GM12872 (cell line): ENCODE data around the gene DUSP15.

ENCODE experiments used
- TF ChIP-seq, protein P1 (sequence below): IDR thresholded peaks from 3 replicates; pipeline ENCODE4 v1.5.1; 2011; ENCODE audit warnings: low read depth, mild to moderate bottlenecking, low read length, moderate library complexity; ENCODE audit not compliant: insufficient read depth

DUSP15 gene

DNA sequence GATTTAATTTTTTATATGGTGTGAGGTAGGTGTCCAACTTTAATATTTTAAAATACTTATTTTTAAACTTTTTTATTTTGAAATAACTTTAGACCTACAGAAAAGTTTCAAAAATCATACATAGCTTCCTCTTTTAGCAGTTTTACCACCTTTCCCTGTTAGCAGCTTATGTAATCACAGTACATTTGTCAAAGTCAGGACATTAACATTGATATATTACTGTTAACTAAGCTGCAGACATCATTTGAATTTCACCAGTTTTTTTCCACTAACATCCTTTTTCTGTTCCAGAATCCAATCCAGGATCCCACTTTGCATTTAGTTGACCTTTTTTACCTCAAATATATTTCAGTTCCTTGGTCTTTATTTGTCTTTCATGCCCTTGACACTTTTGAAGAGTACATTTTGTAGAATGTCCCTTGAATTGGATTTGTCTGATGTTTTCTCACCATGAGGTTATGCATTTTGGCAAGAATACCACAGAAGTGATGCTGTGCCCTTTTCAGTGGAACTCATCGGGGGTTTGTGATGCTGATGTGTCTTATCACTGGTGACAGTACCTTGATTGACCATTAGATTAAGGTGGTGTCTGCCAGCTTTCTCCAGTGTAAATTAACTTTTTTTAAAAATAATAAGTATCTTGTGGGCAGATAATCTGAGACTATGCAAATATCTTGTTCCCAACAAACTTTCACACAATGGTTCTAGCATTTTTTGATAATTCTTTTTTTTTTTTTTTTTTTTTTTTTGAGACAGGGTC lies 33.5 kb upstream of the DUSP15 start:
- TF ChIP-seq, protein P1, sequence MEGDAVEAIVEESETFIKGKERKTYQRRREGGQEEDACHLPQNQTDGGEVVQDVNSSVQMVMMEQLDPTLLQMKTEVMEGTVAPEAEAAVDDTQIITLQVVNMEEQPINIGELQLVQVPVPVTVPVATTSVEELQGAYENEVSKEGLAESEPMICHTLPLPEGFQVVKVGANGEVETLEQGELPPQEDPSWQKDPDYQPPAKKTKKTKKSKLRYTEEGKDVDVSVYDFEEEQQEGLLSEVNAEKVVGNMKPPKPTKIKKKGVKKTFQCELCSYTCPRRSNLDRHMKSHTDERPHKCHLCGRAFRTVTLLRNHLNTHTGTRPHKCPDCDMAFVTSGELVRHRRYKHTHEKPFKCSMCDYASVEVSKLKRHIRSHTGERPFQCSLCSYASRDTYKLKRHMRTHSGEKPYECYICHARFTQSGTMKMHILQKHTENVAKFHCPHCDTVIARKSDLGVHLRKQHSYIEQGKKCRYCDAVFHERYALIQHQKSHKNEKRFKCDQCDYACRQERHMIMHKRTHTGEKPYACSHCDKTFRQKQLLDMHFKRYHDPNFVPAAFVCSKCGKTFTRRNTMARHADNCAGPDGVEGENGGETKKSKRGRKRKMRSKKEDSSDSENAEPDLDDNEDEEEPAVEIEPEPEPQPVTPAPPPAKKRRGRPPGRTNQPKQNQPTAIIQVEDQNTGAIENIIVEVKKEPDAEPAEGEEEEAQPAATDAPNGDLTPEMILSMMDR = no peak

DNA sequence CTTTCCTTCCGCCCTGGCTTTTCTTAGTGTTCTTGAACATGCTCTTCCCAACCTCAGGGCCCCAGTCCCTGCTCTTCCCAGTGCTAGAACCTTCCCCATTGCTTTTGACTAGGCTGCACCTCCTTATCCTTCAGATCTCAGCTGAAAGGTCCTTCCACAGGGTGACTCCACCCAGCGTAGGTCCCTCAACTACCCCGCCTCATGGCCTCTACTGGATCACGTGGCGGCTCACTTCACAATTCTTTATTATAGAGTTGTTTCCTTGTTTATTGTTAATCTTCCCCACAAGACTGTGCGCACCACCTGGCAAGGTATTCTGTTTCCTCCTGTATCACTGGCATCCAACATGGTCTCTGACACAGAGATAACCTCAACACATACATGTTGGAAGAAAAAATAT lies 31.3 kb upstream of the DUSP15 start:
- TF ChIP-seq, protein P1 = no peak

DNA sequence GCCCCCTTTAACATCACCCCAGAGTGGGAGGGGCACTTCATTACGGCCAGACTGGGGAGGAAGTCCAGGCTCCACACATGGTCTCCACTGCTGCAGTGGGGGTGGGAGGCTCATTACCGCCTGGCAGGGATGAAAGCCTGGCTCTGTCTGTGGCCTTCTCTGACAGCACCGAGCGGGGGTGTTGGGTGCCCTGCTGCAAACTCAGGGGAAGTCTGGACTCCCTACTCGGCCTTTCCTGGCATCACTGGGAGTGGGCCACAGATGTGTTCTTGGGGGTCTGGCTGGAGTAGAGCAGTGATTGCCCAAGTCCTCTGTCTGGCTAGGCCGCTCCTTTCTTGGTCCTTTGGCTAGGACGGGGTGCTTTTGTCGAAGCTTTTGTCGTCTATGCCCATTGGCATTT lies 27.2 kb upstream of the DUSP15 start:
- TF ChIP-seq, protein P1 = no peak

DNA sequence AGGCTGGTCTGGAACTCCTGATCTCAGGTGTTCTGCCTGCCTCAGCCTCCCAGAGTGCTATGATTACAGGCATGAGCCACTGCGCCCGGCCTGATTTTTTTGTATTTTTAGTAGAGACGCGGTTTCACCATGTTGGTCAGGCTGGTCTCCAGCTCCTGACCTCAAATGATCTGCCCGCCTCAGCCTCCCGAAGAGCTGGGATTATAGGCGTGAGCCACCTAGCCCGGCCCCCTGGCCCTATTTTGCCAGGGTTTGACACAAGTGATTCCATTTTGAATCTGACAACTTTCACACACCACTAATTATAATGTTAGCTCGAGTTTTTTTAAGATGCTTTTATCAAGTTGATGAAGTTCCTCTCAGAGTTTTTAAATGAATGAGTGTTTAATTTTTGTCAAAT lies 25.7 kb upstream of the DUSP15 start:
- TF ChIP-seq, protein P1 = no peak

- TF ChIP-seq, protein P1 = 0 out of 3 replicates have a peak, but pooled peaks have one; percentile 4
Measured at GRCh38 chr20:31894980-31895675, 24.8 kb upstream of the DUSP15 start.

GRCh38 chr20:31890646-31891045 lies 20.3 kb upstream of the DUSP15 start:
- TF ChIP-seq, protein P1 = no peak

GRCh38 chr20:31883829-31884228 lies 13.5 kb upstream of the DUSP15 start:
- TF ChIP-seq, protein P1 = no peak
